ENCODE measurements around the gene HOXC9. TPM values are rescaled to one million over a fixed set of nuclear protein-coding genes. Genes with fewer than 3 reads are reported as not detected.

HOXC9 gene
- total RNA-seq, 1 experiment from 2014 or later, result not detected

DNA sequence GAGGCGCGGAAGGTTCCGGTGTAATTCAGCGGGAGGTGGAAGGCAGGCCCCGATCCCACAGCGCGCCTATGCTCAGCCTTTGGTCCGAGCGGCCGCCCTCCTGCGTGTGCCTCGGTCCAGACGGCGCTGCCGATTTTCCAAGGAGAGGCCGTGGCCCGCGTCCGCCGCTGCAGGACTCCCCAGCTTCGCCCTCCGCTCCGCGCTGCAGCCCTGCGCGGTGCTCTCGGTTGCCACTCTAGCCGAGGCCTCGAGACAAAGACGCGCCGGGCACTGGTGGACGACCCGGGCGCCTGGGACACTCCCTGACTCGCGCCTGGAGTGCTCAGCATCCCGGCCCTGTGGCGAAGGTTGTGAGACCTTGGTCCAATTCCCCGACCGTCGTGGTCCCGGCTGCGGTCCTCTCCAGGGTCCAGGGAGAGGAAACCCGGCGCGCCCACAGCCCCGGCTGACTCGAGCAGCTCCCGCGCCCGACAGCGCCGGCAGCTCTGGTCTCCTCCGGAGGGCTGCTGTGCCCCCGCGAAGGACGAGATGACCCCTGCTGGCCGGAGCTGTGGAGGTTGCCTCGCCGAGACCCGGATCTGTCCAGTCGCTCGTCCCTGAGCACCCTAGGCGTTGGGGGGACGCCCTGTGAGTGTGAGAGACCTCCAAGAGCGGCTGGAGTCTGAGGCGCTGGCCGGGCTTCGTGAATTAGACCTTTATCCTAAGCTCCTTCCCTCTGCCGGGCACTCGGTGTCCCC lies 38.8 kb upstream of the HOXC9 start:
- Histone ChIP-seq H3T11ph (ENCODE audit: low read length) (no peak overlapping the region), H3K27ac (ENCODE audit: insufficient read length, low read depth, low read length) (no peak overlapping the region), H4K91ac (ENCODE audit: insufficient read length, low read depth, low read length) (no peak overlapping the region), H3K4me2 (ENCODE audit: insufficient read depth, insufficient read length, low read length) (no peak overlapping the region), H4K5ac (ENCODE audit: insufficient read length, low read depth, low read length) (no peak overlapping the region), H4K8ac (replicated peaks; ENCODE audit: insufficient read length, low read depth, low read length) (no peak overlapping the region), H2BK5ac (ENCODE audit: insufficient read length, low read length) (no peak overlapping the region), H3K4ac (ENCODE audit: low read depth, low read length) (no peak overlapping the region), H3K18ac (ENCODE audit: insufficient read length, low read depth, low read length) (no peak overlapping the region), H2BK20ac (ENCODE audit: low read depth, low read length, poor library complexity, severe bottlenecking) (no peak overlapping the region), H3K9me3 (ENCODE audit: control insufficient read depth, low read depth, low read length) (no peaks in the 10 kb centered on the region), H2BK120ac (ENCODE audit: low read depth, low read length, poor library complexity, severe bottlenecking) (no peak overlapping the region), H2AK5ac (ENCODE audit: insufficient read length, low read length) (no peak overlapping the region), H3K23ac (ENCODE audit: insufficient read length, low read depth, low read length) (no peak overlapping the region), H3K9ac (ENCODE audit: extremely low read depth, insufficient read length, low read length) (no peak overlapping the region), H3K27me3 (ENCODE audit: insufficient read depth, low read length) (peaks cover 95% of the 10 kb centered on the region), H3K56ac (ENCODE audit: insufficient read length, low read depth, low read length) (no peak overlapping the region), H4K20me1 (ENCODE audit: control insufficient read depth, insufficient read depth, insufficient read length) (no peaks in the 10 kb centered on the region), H3K79me1 (ENCODE audit: insufficient read depth, low read depth, low read length, poor library complexity, severe bottlenecking) (no peaks in the 10 kb centered on the region), H3K79me2 (ENCODE audit: insufficient read depth, low read length) (no peaks in the 10 kb centered on the region), H2BK15ac (ENCODE audit: low read depth, low read length) (no peak overlapping the region), H3K23me2 (ENCODE audit: insufficient read length, low read depth, low read length, poor library complexity, severe bottlenecking) (no peaks in the 10 kb centered on the region), H3K14ac (ENCODE audit: insufficient read depth, low read length) (no peak overlapping the region; the same call in 1 of the 2 replicates), H2BK12ac (ENCODE audit: insufficient read length, low read depth, low read length) (no peak overlapping the region), H2AFZ (ENCODE audit: low read length) (no peak overlapping the region), H3K4me1 (ENCODE audit: insufficient read depth, low read length) (no peaks in the 10 kb centered on the region)
- DNase-seq, result peak; percentile 79
- Mint-ChIP-seq H3K27me3 (ENCODE audit: low read depth) (peaks cover 100% of the 10 kb centered on the region), H3K4me1 (peaks cover 4 to 6% of the 10 kb centered on the region in 2 experiments; a peak in 3 of 4 replicates), H3K27ac (no peak overlapping the region), H3K9me3 (peaks cover 0 to 11% of the 10 kb centered on the region in 2 experiments; a peak in 2 of 5 replicates), H3K36me3 (ENCODE audit: insufficient read depth in 1 of 3, low read depth in 3 of 3) (no peaks in the 10 kb centered on the region; a peak in 1 of 7 replicates), H3K4me3 (no peak overlapping the region)
- no CpG with 5 or more reads among the region's 72 CpGs for WGBS (ENCODE audit: extremely low coverage, insufficient read length, low lambda C conversion rate)
- TF ChIP-seq, protein P1, sequence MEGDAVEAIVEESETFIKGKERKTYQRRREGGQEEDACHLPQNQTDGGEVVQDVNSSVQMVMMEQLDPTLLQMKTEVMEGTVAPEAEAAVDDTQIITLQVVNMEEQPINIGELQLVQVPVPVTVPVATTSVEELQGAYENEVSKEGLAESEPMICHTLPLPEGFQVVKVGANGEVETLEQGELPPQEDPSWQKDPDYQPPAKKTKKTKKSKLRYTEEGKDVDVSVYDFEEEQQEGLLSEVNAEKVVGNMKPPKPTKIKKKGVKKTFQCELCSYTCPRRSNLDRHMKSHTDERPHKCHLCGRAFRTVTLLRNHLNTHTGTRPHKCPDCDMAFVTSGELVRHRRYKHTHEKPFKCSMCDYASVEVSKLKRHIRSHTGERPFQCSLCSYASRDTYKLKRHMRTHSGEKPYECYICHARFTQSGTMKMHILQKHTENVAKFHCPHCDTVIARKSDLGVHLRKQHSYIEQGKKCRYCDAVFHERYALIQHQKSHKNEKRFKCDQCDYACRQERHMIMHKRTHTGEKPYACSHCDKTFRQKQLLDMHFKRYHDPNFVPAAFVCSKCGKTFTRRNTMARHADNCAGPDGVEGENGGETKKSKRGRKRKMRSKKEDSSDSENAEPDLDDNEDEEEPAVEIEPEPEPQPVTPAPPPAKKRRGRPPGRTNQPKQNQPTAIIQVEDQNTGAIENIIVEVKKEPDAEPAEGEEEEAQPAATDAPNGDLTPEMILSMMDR (conservative IDR thresholded peaks at IDR 0.05), result peak; percentile 38; the same call in 2 of the 3 replicates
